ENCODE data around the gene PIAS1.

PIAS1 gene

GRCh38 chr15:68207176-68207935 is 153.2 kb downstream of the PIAS1 start:
- TF ChIP-seq CTCF (IDR thresholded peaks at IDR 0.05; ENCODE audit: low read depth, low read length): no peak
- no peak for TF ChIP-seq EZH2phosphoT487 (IDR thresholded peaks at IDR 0.05; ENCODE audit: low read depth)
- H3K4me2 ChIP-seq (ENCODE audit: low read length): no peak overlapping the region
- H3K27ac ChIP-seq (ENCODE audit: low read length): no peak overlapping the region
- H3K36me3 ChIP-seq (replicated peaks; ENCODE audit: low read depth, low read length): peaks cover 19% of the 10 kb centered on the region
- H3K4me1 ChIP-seq (ENCODE audit: low read length): peaks cover 20% of the 10 kb centered on the region
- peaks cover 3% of the 10 kb centered on the region; the same call in 1 of the 2 replicates for H4K20me1 ChIP-seq (ENCODE audit: insufficient read depth, low read length)
- H3K9ac ChIP-seq (ENCODE audit: low read length): no peak overlapping the region
- peaks cover 45% of the 10 kb centered on the region for H3K79me2 ChIP-seq (ENCODE audit: low read length)
- H3K9me3 ChIP-seq (ENCODE audit: insufficient read depth, low read length): no peaks in the 10 kb centered on the region
- no peak overlapping the region for H2AFZ ChIP-seq (ENCODE audit: low read depth, low read length)
- H3K27me3 ChIP-seq (ENCODE audit: low read depth, low read length): no peaks in the 10 kb centered on the region
- no peak overlapping the region for H3K4me3 ChIP-seq (ENCODE audit: low read length)

GRCh38 chr15:68208136-68208535 is 154.0 kb downstream of the PIAS1 start:
- peaks cover 20% of the 10 kb centered on the region for H3K4me1 ChIP-seq (ENCODE audit: low read length)
- H3K36me3 ChIP-seq (replicated peaks; ENCODE audit: low read depth, low read length): peaks cover 19% of the 10 kb centered on the region
- no peak overlapping the region for H3K9ac ChIP-seq (ENCODE audit: low read length)
- no peak overlapping the region for H3K4me2 ChIP-seq (ENCODE audit: low read length)
- H3K27ac ChIP-seq (ENCODE audit: low read length): no peak overlapping the region
- no peak overlapping the region for H2AFZ ChIP-seq (ENCODE audit: low read depth, low read length)
- H3K4me3 ChIP-seq (ENCODE audit: low read length): no peak overlapping the region
- peaks cover 3% of the 10 kb centered on the region; the same call in 1 of the 2 replicates for H4K20me1 ChIP-seq (ENCODE audit: insufficient read depth, low read length)
- H3K9me3 ChIP-seq (ENCODE audit: insufficient read depth, low read length): no peaks in the 10 kb centered on the region
- H3K79me2 ChIP-seq (ENCODE audit: low read length): peaks cover 47% of the 10 kb centered on the region
- H3K27me3 ChIP-seq (ENCODE audit: low read depth, low read length): no peaks in the 10 kb centered on the region
- TF ChIP-seq EZH2phosphoT487 (IDR thresholded peaks at IDR 0.05; ENCODE audit: low read depth) (no peak), CTCF (IDR thresholded peaks at IDR 0.05; ENCODE audit: low read depth, low read length) (no peak)

GRCh38 chr15:68208636-68209240 is 154.6 kb downstream of the PIAS1 start:
- H3K4me2 ChIP-seq (ENCODE audit: low read length): no peak overlapping the region
- peaks cover 22% of the 10 kb centered on the region for H3K36me3 ChIP-seq (replicated peaks; ENCODE audit: low read depth, low read length)

More at GRCh38 chr15:68208636-68209240, 154.6 kb downstream of the PIAS1 start:
- H3K79me2 ChIP-seq (ENCODE audit: low read length): peaks cover 51% of the 10 kb centered on the region
- H3K27me3 ChIP-seq (ENCODE audit: low read depth, low read length): no peaks in the 10 kb centered on the region
- peaks cover 3% of the 10 kb centered on the region; the same call in 1 of the 2 replicates for H4K20me1 ChIP-seq (ENCODE audit: insufficient read depth, low read length)
- no peak overlapping the region for H3K4me3 ChIP-seq (ENCODE audit: low read length)
- no peak overlapping the region for H2AFZ ChIP-seq (ENCODE audit: low read depth, low read length)
- peaks cover 20% of the 10 kb centered on the region for H3K4me1 ChIP-seq (ENCODE audit: low read length)
- H3K27ac ChIP-seq (ENCODE audit: low read length): no peak overlapping the region
- TF ChIP-seq CTCF (IDR thresholded peaks at IDR 0.05; ENCODE audit: low read depth, low read length) (no peak), EZH2phosphoT487 (IDR thresholded peaks at IDR 0.05; ENCODE audit: low read depth) (no peak)
- H3K9ac ChIP-seq (ENCODE audit: low read length): no peak overlapping the region
- no peaks in the 10 kb centered on the region for H3K9me3 ChIP-seq (ENCODE audit: insufficient read depth, low read length)
